GM23338 (cell line): ENCODE measurements around the gene GNPDA1. TPM values are rescaled to one million over a fixed set of nuclear protein-coding genes. Genes with fewer than 3 reads are reported as not detected.

Source experiments
- ATAC-seq: fragments of 200-7000 bp; cut with Tn5 transposase; 3 replicates; pipeline ENCODE4 v1.9.1; 2020
- DNase-seq: peaks from one replicate; pipeline ENCODE4 v3.0.0-alpha.2; 2015; ENCODE audit warnings: low spot score
- H2AFZ ChIP-seq: fragments of 200-600 bp; sonication (generic); 2 replicates; pipeline ENCODE4 v1.8.0; 2016; ENCODE audit warnings: antibody characterized with exemption, mild to moderate bottlenecking, moderate library complexity
- H3F3A ChIP-seq: fragments of 200-600 bp; sonication (generic); replicated peaks from 2 replicates; pipeline ENCODE4 v1.8.0; 2017; ENCODE audit warnings: antibody characterized with exemption, mixed run types, low read depth
- H3K27ac ChIP-seq: fragments of 200-600 bp; sonication (generic); 2 replicates; pipeline ENCODE4 v1.6.1; 2016; ENCODE audit warnings: low read depth
- H3K27me3 ChIP-seq: fragments of 200-600 bp; sonication (generic); 2 replicates; pipeline ENCODE4 v1.8.0; 2016; ENCODE audit warnings: mild to moderate bottlenecking, mixed run types, moderate library complexity; ENCODE audit not compliant: insufficient read depth
- H3K36me3 ChIP-seq: fragments of 200-600 bp; sonication (generic); 2 replicates; pipeline ENCODE4 v1.8.0; 2016; ENCODE audit warnings: mild to moderate bottlenecking; ENCODE audit not compliant: insufficient read depth
- H3K4me1 ChIP-seq: fragments of 200-600 bp; sonication (generic); 2 replicates; pipeline ENCODE4 v1.8.0; 2016; ENCODE audit warnings: mild to moderate bottlenecking, moderate library complexity; ENCODE audit not compliant: insufficient read depth
- H3K4me2 ChIP-seq: fragments of 200-600 bp; sonication (generic); 2 replicates; pipeline ENCODE4 v1.7.1; 2017; ENCODE audit warnings: mixed run types
- H3K4me3 ChIP-seq: fragments of 200-600 bp; sonication (generic); 2 replicates; pipeline ENCODE4 v1.6.1; 2016; ENCODE audit warnings: mixed run types
- H3K79me2 ChIP-seq: fragments of 200-600 bp; sonication (generic); replicated peaks from 2 replicates; pipeline ENCODE4 v1.8.0; 2017; ENCODE audit warnings: mild to moderate bottlenecking; ENCODE audit not compliant: insufficient read depth
- H3K9me2 ChIP-seq: fragments of 200-600 bp; sonication (generic); 2 replicates; pipeline ENCODE4 v1.8.0; 2017; ENCODE audit not compliant: insufficient read depth
- H4K20me1 ChIP-seq: fragments of 200-600 bp; sonication (generic); replicated peaks from 2 replicates; pipeline ENCODE4 v1.8.0; 2017; ENCODE audit warnings: mild to moderate bottlenecking; ENCODE audit not compliant: insufficient read depth
- H3K27ac Mint-ChIP-seq: 2 replicates; pipeline ENCODE4 v1.8.0; 2020; ENCODE audit warnings: inconsistent platforms, mild to moderate bottlenecking, moderate library complexity, mixed read lengths
- H3K27me3 Mint-ChIP-seq: 3 replicates; pipeline ENCODE4 v1.8.0; 2022; ENCODE audit warnings: low read depth, mild to moderate bottlenecking, moderate library complexity, mixed read lengths, inconsistent platforms; ENCODE audit not compliant: insufficient read depth, poor library complexity
- H3K36me3 Mint-ChIP-seq: 3 replicates; pipeline ENCODE4 v1.8.0; 2021; ENCODE audit warnings: low read depth, mild to moderate bottlenecking, inconsistent platforms, moderate library complexity, mixed read lengths
- H3K4me1 Mint-ChIP-seq: 3 replicates; pipeline ENCODE4 v1.8.0; 2020; ENCODE audit warnings: mild to moderate bottlenecking, inconsistent platforms, mixed read lengths
- H3K4me3 Mint-ChIP-seq: 3 replicates; pipeline ENCODE4 v1.8.0; 2021; ENCODE audit warnings: moderate library complexity, mild to moderate bottlenecking, inconsistent platforms, mixed read lengths
- H3K9me3 Mint-ChIP-seq: 3 replicates; pipeline ENCODE4 v1.8.0; 2020; ENCODE audit warnings: moderate library complexity, mild to moderate bottlenecking, inconsistent platforms, mixed read lengths
- CREB1 ChIP-seq: fragments of 250-450 bp; sonication (Bioruptor Pico); IDR thresholded peaks from 2 replicates; pipeline ENCODE4 v1.5.0; 2020; ENCODE audit warnings: low read depth, mild to moderate bottlenecking, moderate library complexity
- EZH2 ChIP-seq: fragments of 200-600 bp; sonication (generic); IDR thresholded peaks from one replicate; pipeline ENCODE4 v1.8.0; 2017; ENCODE audit warnings: antibody characterized with exemption, mild to moderate bottlenecking, low read depth; ENCODE audit not compliant: unreplicated experiment
- EZH2phosphoT487 ChIP-seq: fragments of 200-600 bp; sonication (generic); IDR thresholded peaks from one replicate; pipeline ENCODE4 v1.8.1; 2018; ENCODE audit warnings: antibody characterized with exemption; ENCODE audit not compliant: unreplicated experiment
- JUNB ChIP-seq: IDR thresholded peaks from one replicate; pipeline ENCODE4 v1.6.1; 2016; ENCODE audit warnings: antibody characterized with exemption; ENCODE audit not compliant: unreplicated experiment
- NANOG ChIP-seq: IDR thresholded peaks from 2 replicates; pipeline ENCODE4 v1.6.1; 2016; ENCODE audit warnings: antibody characterized with exemption, borderline replicate concordance
- POLR2AphosphoS5 ChIP-seq: IDR thresholded peaks from 2 replicates; pipeline ENCODE4 v1.6.1; 2016; ENCODE audit warnings: antibody characterized with exemption, low read depth
- STAT1 ChIP-seq: IDR thresholded peaks from one replicate; pipeline ENCODE4 v1.6.1; 2016; ENCODE audit warnings: antibody characterized with exemption; ENCODE audit not compliant: unreplicated experiment
- ZNF114 ChIP-seq: fragments of 250-450 bp; sonication (Bioruptor Pico); IDR thresholded peaks from 2 replicates; pipeline ENCODE4 v1.5.0; 2020; ENCODE audit warnings: mild to moderate bottlenecking, moderate library complexity
- ZNF331 ChIP-seq: fragments of 250-450 bp; sonication (Bioruptor Pico); IDR thresholded peaks from 2 replicates; pipeline ENCODE4 v1.5.0; 2020; ENCODE audit warnings: low read depth, mild to moderate bottlenecking, moderate library complexity
- polyA plus RNA-seq: library from polyadenylated mRNA; unstranded; fragments of >200 nt; fragmentation: Nextera tagmentation; extraction: Ambion mirVana; gene quantifications from 2 replicates; pipeline ENCODE4 v1.2.1, GENCODE V29; 2016
- total RNA-seq: library from RNA; depleted of rRNA; stranded (reverse); fragments of >200 nt; shearing (Covaris generic); gene quantifications from 2 replicates; pipeline ENCODE4 v1.2.3, GENCODE V29; 2014
- TF ChIP-seq, protein P1 (sequence below): fragments of 250-450 bp; sonication (Bioruptor Pico); IDR thresholded peaks from 2 replicates; pipeline ENCODE4 v1.5.0; 2020; ENCODE audit warnings: mild to moderate bottlenecking, moderate library complexity
- TF ChIP-seq, protein P2 (sequence below): IDR thresholded peaks from 2 replicates; pipeline ENCODE4 v1.6.1; 2016; ENCODE audit warnings: antibody characterized with exemption
- TF ChIP-seq, protein P3 (sequence below): IDR thresholded peaks from one replicate; pipeline ENCODE4 v1.6.1; 2018; ENCODE audit warnings: antibody characterized with exemption; ENCODE audit not compliant: unreplicated experiment
- TF ChIP-seq, protein P4 (sequence below), 2 experiments: fragments of 200-600 bp in 1 of 2; sonication (generic) in 1 of 2; conservative IDR thresholded peaks; 2 replicates each; pipeline versions ENCODE4 v1.5.1 to v1.6.1; 2016 to 2017; ENCODE audit warnings: antibody characterized with exemption in 2 of 2, low read depth in 2 of 2, mild to moderate bottlenecking in 2 of 2, moderate library complexity in 1 of 2

Gene GNPDA1
- total and polyA plus RNA-seq, 2 experiments from 2014 or later: 47.6 to 117 TPM

- Histone ChIP-seq H3K4me3 (no peak overlapping the region), H3K27me3 (no peaks in the 10 kb centered on the region), H3K9me2 (no peaks in the 10 kb centered on the region), H3K4me1 (peaks cover 12% of the 10 kb centered on the region), H3K79me2 (no peaks in the 10 kb centered on the region; the same call in 1 of the 2 replicates), H3K4me2 (no peak overlapping the region), H4K20me1 (no peaks in the 10 kb centered on the region), H3F3A (peaks cover 8% of the 10 kb centered on the region), H2AFZ (no peak overlapping the region), H3K27ac (no peak overlapping the region), H3K36me3 (peaks cover 25% of the 10 kb centered on the region; the same call in 1 of the 2 replicates)
- ATAC-seq: no peak
- Mint-ChIP-seq H3K9me3 (no peaks in the 10 kb centered on the region), H3K4me3 (no peak overlapping the region), H3K27ac (no peak overlapping the region), H3K36me3 (peaks cover 17% of the 10 kb centered on the region), H3K4me1 (peaks cover 14% of the 10 kb centered on the region; the same call in 2 of the 3 replicates), H3K27me3 (peaks cover 4% of the 10 kb centered on the region)
- DNase-seq: no peak
- TF ChIP-seq, protein P1, sequence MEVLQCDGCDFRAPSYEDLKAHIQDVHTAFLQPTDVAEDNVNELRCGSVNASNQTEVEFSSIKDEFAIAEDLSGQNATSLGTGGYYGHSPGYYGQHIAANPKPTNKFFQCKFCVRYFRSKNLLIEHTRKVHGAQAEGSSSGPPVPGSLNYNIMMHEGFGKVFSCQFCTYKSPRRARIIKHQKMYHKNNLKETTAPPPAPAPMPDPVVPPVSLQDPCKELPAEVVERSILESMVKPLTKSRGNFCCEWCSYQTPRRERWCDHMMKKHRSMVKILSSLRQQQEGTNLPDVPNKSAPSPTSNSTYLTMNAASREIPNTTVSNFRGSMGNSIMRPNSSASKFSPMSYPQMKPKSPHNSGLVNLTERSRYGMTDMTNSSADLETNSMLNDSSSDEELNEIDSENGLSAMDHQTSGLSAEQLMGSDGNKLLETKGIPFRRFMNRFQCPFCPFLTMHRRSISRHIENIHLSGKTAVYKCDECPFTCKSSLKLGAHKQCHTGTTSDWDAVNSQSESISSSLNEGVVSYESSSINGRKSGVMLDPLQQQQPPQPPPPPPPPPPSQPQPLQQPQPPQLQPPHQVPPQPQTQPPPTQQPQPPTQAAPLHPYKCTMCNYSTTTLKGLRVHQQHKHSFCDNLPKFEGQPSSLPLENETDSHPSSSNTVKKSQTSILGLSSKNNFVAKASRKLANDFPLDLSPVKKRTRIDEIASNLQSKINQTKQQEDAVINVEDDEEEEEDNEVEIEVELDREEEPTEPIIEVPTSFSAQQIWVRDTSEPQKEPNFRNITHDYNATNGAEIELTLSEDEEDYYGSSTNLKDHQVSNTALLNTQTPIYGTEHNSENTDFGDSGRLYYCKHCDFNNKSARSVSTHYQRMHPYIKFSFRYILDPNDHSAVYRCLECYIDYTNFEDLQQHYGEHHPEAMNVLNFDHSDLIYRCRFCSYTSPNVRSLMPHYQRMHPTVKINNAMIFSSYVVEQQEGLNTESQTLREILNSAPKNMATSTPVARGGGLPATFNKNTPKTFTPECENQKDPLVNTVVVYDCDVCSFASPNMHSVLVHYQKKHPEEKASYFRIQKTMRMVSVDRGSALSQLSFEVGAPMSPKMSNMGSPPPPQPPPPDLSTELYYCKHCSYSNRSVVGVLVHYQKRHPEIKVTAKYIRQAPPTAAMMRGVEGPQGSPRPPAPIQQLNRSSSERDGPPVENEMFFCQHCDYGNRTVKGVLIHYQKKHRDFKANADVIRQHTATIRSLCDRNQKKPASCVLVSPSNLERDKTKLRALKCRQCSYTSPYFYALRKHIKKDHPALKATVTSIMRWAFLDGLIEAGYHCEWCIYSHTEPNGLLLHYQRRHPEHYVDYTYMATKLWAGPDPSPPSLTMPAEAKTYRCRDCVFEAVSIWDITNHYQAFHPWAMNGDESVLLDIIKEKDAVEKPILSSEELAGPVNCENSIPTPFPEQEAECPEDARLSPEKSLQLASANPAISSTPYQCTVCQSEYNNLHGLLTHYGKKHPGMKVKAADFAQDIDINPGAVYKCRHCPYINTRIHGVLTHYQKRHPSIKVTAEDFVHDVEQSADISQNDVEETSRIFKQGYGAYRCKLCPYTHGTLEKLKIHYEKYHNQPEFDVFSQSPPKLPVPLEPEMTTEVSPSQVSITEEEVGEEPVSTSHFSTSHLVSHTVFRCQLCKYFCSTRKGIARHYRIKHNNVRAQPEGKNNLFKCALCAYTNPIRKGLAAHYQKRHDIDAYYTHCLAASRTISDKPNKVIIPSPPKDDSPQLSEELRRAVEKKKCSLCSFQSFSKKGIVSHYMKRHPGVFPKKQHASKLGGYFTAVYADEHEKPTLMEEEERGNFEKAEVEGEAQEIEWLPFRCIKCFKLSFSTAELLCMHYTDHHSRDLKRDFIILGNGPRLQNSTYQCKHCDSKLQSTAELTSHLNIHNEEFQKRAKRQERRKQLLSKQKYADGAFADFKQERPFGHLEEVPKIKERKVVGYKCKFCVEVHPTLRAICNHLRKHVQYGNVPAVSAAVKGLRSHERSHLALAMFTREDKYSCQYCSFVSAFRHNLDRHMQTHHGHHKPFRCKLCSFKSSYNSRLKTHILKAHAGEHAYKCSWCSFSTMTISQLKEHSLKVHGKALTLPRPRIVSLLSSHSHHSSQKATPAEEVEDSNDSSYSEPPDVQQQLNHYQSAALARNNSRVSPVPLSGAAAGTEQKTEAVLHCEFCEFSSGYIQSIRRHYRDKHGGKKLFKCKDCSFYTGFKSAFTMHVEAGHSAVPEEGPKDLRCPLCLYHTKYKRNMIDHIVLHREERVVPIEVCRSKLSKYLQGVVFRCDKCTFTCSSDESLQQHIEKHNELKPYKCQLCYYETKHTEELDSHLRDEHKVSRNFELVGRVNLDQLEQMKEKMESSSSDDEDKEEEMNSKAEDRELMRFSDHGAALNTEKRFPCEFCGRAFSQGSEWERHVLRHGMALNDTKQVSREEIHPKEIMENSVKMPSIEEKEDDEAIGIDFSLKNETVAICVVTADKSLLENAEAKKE (CRISPR knock-in tag): no peak
- TF ChIP-seq EZH2phosphoT487: no peak
- TF ChIP-seq, protein P2, sequence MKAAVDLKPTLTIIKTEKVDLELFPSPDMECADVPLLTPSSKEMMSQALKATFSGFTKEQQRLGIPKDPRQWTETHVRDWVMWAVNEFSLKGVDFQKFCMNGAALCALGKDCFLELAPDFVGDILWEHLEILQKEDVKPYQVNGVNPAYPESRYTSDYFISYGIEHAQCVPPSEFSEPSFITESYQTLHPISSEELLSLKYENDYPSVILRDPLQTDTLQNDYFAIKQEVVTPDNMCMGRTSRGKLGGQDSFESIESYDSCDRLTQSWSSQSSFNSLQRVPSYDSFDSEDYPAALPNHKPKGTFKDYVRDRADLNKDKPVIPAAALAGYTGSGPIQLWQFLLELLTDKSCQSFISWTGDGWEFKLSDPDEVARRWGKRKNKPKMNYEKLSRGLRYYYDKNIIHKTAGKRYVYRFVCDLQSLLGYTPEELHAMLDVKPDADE: no peak
- no peak for TF ChIP-seq JUNB
- no peak for TF ChIP-seq NANOG
- TF ChIP-seq, protein P3, sequence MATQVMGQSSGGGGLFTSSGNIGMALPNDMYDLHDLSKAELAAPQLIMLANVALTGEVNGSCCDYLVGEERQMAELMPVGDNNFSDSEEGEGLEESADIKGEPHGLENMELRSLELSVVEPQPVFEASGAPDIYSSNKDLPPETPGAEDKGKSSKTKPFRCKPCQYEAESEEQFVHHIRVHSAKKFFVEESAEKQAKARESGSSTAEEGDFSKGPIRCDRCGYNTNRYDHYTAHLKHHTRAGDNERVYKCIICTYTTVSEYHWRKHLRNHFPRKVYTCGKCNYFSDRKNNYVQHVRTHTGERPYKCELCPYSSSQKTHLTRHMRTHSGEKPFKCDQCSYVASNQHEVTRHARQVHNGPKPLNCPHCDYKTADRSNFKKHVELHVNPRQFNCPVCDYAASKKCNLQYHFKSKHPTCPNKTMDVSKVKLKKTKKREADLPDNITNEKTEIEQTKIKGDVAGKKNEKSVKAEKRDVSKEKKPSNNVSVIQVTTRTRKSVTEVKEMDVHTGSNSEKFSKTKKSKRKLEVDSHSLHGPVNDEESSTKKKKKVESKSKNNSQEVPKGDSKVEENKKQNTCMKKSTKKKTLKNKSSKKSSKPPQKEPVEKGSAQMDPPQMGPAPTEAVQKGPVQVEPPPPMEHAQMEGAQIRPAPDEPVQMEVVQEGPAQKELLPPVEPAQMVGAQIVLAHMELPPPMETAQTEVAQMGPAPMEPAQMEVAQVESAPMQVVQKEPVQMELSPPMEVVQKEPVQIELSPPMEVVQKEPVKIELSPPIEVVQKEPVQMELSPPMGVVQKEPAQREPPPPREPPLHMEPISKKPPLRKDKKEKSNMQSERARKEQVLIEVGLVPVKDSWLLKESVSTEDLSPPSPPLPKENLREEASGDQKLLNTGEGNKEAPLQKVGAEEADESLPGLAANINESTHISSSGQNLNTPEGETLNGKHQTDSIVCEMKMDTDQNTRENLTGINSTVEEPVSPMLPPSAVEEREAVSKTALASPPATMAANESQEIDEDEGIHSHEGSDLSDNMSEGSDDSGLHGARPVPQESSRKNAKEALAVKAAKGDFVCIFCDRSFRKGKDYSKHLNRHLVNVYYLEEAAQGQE: no peak
- no peak for TF ChIP-seq CREB1 (CRISPR knock-in tag)
- TF ChIP-seq, protein P4, sequence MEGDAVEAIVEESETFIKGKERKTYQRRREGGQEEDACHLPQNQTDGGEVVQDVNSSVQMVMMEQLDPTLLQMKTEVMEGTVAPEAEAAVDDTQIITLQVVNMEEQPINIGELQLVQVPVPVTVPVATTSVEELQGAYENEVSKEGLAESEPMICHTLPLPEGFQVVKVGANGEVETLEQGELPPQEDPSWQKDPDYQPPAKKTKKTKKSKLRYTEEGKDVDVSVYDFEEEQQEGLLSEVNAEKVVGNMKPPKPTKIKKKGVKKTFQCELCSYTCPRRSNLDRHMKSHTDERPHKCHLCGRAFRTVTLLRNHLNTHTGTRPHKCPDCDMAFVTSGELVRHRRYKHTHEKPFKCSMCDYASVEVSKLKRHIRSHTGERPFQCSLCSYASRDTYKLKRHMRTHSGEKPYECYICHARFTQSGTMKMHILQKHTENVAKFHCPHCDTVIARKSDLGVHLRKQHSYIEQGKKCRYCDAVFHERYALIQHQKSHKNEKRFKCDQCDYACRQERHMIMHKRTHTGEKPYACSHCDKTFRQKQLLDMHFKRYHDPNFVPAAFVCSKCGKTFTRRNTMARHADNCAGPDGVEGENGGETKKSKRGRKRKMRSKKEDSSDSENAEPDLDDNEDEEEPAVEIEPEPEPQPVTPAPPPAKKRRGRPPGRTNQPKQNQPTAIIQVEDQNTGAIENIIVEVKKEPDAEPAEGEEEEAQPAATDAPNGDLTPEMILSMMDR (conservative IDR thresholded peaks at IDR 0.05; ENCODE audit: low read depth in 2 of 2): no peak
- no peak for TF ChIP-seq ZNF114 (CRISPR knock-in tag)
- TF ChIP-seq EZH2: no peak
- TF ChIP-seq POLR2AphosphoS5: no peak
- TF ChIP-seq ZNF331 (CRISPR knock-in tag): no peak
- TF ChIP-seq STAT1: no peak
These were observed 38.8 kb downstream of the GNPDA1 start for GRCh38 chr5:141973871-141974595.
